Suprapubic skin (tissue), 3 donors: Measurements from ENCODE around the gene FAM240B.

Source experiments
- EP300 ChIP-seq: sonication (generic); formaldehyde crosslinking; IDR thresholded peaks from one replicate; pipeline ENCODE4 v1.6.1; 2017; ENCODE audit warnings: antibody characterized with exemption
- POLR2A ChIP-seq, 2 donors: fragments of 450-650 bp; IDR thresholded peaks; one replicate each; pipeline ENCODE4 v1.6.1; 2017; ENCODE audit warnings: antibody characterized with exemption in 2 of 2, mild to moderate bottlenecking in 2 of 2, moderate library complexity in 2 of 2
- TF ChIP-seq, protein P1 (sequence below), 2 donors: fragments of 200-600 bp in 1 of 2; fragments of 450-650 bp in 1 of 2; sonication (generic) in 1 of 2; IDR thresholded peaks; one replicate each; pipeline ENCODE4 v1.5.1; 2016 to 2019; ENCODE audit warnings: antibody characterized with exemption in 2 of 2, mild to moderate bottlenecking in 1 of 2, moderate library complexity in 1 of 2

DNA sequence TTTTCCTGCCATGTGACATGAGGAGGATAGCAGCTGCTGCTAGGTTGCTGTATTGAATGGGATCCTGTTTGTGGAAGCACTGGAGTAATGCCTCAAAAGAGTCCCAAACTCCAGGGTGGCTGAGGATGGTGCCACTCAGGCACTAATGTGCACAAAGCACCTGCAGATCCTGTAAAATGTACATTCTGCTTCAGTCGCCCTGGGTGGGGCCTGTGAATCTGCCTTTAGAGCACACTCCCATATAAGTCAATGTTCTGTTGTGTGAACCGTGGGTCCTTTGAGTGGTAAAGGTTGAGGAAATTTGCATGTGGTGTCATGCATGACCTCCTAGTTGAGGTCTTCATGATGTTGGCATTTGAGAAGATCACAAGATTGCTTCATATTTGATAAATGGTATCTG lies 67.9 kb downstream of the FAM240B start:
- TF ChIP-seq POLR2A (IDR thresholded peaks at IDR 0.05) (no peak), EP300 (no peak)
- TF ChIP-seq, protein P1, sequence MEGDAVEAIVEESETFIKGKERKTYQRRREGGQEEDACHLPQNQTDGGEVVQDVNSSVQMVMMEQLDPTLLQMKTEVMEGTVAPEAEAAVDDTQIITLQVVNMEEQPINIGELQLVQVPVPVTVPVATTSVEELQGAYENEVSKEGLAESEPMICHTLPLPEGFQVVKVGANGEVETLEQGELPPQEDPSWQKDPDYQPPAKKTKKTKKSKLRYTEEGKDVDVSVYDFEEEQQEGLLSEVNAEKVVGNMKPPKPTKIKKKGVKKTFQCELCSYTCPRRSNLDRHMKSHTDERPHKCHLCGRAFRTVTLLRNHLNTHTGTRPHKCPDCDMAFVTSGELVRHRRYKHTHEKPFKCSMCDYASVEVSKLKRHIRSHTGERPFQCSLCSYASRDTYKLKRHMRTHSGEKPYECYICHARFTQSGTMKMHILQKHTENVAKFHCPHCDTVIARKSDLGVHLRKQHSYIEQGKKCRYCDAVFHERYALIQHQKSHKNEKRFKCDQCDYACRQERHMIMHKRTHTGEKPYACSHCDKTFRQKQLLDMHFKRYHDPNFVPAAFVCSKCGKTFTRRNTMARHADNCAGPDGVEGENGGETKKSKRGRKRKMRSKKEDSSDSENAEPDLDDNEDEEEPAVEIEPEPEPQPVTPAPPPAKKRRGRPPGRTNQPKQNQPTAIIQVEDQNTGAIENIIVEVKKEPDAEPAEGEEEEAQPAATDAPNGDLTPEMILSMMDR (IDR thresholded peaks at IDR 0.05): no peak
